Pulmonary artery endothelial cell (primary cell): Measurements from ENCODE around the gene TBC1D9B. TPM values are rescaled to one million over a fixed set of nuclear protein-coding genes. Genes with fewer than 3 reads are reported as not detected.

Source experiments
- DNase-seq: peaks from one replicate; pipeline ENCODE4 v3.0.0-alpha.2; 2011; ENCODE audit warnings: low read depth, low spot score
- total RNA-seq: library from RNA; depleted of rRNA; stranded (reverse); fragments of >200 nt; gene quantifications from 2 replicates; pipeline ENCODE4 v1.2.3, GENCODE V29; 2014

Gene TBC1D9B
- 44.0 and 44.3 TPM in 2 replicates for total RNA-seq

- no peak for DNase-seq
These were observed at the start of gene TBC1D9B for GRCh38 chr5:179907556-179908324. Gene TBC1D9B (minus strand): TSS chr5:179907897. CDS start chr5:179907821, 76 bp downstream.

GRCh38 chr5:179955630-179956029, 47.9 kb upstream of the TBC1D9B start:
- no peak for DNase-seq

DNA sequence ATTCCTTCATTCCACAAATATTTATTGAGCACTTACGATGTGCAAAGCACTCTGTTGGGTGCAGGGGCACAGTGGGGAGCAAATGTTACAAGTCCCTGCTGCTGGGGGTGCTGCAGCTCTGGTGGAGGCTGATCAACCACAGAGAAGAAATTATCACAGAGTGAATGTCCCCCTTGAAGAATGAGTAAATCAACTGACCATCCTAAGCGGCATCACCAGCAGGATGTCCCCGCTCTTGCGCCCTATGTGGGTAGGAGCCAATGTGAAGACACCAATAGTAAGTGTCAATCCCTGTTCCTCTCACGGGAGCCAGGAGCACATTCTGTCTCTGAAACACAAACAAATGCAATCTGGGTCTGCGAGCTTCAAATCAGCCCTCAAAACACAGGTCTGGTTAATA, 47.4 kb upstream of the TBC1D9B start:
- DNase-seq, result no peak

GRCh38 chr5:179954434-179954833, 46.7 kb upstream of the TBC1D9B start:
- DNase-seq, result no peak

DNA sequence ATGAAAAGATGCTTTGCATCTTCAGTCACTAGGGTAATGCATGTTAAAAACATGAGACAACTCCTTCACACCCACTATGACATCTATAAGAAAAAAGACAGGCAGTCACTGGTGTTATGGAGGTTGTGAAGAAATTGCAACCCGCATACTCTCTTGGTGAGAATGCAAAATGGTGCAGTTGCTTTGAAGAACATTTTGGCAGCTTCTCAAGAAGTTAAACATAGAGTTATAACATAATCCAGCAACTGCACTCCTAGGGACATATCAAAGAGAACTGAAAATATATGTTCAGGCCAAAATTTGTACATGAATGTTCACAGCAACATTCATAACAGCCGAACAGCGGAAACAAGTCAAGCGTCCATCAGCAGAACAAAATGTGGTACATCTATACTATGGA, 46.3 kb upstream of the TBC1D9B start:
- no peak for DNase-seq

- no peak for DNase-seq
These were observed 29.4 kb upstream of the TBC1D9B start for GRCh38 chr5:179936976-179937681.

DNA sequence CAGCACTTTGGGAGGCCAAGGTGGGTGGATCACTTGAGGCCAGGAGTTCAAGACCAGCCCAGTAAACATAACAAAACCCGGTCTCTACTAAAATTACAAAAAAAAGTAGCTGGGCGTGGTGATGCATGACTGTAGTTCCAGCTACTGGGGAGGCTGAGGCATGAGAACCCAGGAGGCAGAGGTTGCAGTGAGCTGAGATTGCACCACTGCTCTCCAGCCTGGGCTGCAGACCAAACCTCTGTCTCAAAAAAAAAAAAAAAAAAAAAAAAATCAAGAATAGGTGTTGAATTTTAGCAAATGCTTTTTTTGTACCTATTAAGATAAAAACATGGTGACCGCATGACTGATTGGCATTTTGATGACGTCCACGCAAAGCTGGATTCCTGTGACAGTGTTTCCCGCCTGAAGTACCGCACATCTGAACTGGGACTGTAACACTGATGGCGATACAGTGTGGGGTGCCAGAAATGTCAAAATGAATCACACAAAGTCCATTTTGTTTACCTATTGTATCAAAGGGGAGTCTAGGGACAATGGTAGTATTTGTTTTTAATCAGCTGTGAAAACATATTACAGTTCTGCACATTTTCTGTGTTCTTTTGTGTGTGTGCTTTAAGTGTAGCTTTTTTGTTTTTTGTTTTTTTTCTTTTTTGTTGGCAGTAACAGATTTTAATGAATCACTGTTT, 23.2 kb upstream of the TBC1D9B start:
- no peak for DNase-seq

GRCh38 chr5:179927824-179928223, 20.1 kb upstream of the TBC1D9B start:
- DNase-seq, result no peak

GRCh38 chr5:179926657-179927056, 19.0 kb upstream of the TBC1D9B start:
- no peak for DNase-seq

DNA sequence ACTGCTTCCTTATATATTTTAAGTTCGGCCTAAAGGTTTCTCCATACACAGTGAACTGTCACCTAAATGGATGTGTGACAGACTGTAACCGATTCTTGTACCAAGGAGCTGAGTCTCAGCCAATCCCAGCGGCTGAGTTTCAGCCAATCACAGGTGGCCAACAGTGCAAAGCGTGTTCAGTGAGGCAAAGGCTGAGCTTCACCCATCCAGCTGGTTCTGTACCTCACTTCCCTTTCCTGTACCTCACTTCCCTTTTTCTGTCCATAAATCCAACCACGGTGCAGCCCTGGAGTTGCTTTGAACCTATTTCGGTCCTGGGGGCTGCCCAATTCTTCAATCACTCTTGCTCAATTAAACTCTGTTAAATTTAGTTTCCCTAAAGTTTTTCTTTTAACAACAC, 15.7 kb upstream of the TBC1D9B start:
- no peak for DNase-seq

GRCh38 chr5:179920175-179920574, 12.5 kb upstream of the TBC1D9B start:
- no peak for DNase-seq

GRCh38 chr5:179919487-179920060, 11.9 kb upstream of the TBC1D9B start:
- DNase-seq, result no peak

DNA sequence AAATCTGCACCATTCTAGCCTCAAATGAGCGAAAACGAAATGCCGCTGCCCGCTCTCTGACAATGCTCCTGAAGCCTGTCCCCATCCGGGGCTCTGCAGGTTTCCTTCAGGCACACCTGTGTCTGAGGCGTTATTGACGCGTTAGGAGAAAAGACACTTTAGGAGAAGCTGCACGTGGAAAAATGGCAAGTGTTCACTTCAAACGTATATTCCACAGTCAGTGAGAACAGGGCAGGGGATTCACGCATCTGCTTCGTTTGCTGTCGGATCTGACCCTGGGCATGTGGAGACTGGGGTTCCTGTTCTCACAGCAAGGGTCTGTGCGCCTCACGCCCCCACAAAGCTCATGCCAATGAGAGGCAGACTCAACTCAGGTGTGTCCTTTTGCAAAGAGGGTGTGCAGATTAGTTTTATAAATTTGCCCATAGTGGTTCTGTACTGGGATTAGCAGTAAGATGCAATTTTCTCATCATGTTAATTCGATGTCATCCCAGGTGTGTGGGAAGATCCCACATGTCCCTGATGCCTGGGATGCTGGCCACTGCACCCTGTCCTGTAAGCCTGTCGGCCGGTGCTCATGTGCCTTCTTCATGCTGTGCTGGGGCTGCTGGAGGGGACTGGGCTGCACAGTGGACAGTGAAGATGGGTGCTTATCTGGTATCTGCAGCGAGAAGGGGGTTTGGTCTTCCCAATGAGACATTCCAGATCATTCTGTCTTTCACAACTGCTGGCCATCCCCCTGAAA, 11.2 kb upstream of the TBC1D9B start:
- DNase-seq, result no peak

DNA sequence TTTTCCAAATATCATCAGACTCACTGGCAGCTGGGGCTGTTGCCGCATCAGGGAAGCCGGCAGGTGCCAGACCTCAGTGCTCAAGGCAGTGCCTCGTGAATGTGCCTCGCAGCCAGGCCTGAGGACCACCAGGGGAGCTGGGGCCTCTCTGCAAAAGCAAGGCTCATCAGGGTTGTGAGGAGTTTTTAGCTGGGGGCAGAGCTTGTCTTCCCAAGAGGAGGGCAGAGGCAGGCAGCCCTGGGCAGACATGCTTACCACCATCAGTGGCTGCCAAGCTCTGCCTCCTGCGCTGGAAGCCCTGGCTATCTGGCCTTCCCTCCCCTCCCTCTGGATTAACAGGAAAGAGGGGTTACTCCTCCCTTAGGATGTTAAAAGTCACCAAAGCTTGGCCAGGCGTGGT, 8.8 kb upstream of the TBC1D9B start:
- no peak for DNase-seq

GRCh38 chr5:179915406-179915935, 7.8 kb upstream of the TBC1D9B start:
- DNase-seq, result no peak

DNA sequence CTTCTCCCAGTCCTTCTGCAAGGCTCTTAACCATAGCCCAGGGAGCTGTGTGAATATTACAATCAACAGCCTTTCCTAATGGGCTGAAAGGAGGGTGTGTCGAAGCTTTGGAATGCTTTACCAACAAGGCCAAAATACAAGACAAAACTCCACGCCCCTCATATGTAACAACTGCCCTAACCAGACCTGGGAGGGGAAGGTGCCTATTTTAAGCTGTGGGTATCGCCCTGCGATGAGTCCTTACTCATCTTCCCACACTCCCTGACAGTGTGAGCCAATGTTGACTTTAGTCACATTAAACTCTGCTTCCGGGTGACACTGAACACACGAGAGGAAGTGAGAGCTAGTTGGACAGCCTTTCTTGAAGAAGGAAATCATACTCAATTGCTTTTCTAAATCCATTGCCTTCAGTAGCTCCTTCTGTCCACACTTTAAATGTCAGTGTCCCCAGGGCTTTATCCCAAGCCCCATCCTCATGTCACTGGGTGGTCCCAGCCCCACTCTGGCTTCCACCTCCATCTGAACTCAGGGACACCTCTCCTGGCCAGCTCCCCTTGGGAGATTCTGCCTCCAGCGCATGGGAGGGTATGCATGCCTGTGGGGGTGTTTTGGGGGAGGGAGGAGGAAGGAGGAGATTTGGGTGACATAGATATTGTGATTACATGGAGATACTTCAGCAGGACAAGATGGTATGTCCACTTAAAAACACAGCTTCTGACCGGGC, 6.5 kb upstream of the TBC1D9B start:
- no peak for DNase-seq

- no peak for DNase-seq
These were observed 5.8 kb upstream of the TBC1D9B start for GRCh38 chr5:179913461-179913860.

GRCh38 chr5:179912951-179913350, 5.3 kb upstream of the TBC1D9B start:
- DNase-seq, result no peak

GRCh38 chr5:179912386-179912785, 4.7 kb upstream of the TBC1D9B start:
- no peak for DNase-seq

DNA sequence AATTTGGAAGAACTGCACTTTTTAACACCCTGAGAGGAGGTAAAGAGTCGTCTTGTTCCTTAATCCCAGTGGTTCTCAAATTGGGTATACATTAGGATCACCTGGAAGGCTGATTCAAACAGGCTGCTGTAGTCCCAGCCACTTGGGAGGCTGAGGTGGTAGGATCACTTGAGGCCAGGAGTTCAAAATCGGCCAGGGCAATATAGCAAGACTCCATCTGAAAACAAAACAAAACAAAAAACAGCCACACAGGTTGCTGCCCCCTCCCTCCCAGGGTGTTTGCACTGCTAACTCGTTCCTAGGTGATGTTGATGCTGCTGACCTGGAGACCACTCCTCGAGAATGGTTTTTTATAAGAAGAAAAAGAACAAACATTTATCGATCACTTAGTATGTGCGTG, 1.5 kb upstream of the TBC1D9B start:
- no peak for DNase-seq
